ENCODE measurements around the gene TTC9B.

- TF ChIP-seq, protein P1, sequence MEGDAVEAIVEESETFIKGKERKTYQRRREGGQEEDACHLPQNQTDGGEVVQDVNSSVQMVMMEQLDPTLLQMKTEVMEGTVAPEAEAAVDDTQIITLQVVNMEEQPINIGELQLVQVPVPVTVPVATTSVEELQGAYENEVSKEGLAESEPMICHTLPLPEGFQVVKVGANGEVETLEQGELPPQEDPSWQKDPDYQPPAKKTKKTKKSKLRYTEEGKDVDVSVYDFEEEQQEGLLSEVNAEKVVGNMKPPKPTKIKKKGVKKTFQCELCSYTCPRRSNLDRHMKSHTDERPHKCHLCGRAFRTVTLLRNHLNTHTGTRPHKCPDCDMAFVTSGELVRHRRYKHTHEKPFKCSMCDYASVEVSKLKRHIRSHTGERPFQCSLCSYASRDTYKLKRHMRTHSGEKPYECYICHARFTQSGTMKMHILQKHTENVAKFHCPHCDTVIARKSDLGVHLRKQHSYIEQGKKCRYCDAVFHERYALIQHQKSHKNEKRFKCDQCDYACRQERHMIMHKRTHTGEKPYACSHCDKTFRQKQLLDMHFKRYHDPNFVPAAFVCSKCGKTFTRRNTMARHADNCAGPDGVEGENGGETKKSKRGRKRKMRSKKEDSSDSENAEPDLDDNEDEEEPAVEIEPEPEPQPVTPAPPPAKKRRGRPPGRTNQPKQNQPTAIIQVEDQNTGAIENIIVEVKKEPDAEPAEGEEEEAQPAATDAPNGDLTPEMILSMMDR (IDR thresholded peaks at IDR 0.05; ENCODE audit: low read length): no peak
- no peak for TF ChIP-seq EZH2 (IDR thresholded peaks at IDR 0.05; ENCODE audit: borderline replicate concordance, low read length)
Measured at GRCh38 chr19:40249201-40249600, 31.0 kb upstream of the TTC9B start.

All from OCI-LY1 (cell line).